Keratinocyte (primary cell): ENCODE measurements around the gene ZDHHC24.

Experiments used
- EZH2 ChIP-seq: IDR thresholded peaks from one replicate; pipeline ENCODE4 v1.6.1; 2012; ENCODE audit warnings: inconsistent platforms, mild to moderate bottlenecking, low read length, moderate library complexity
- TF ChIP-seq, protein P1 (sequence below), 3 experiments: IDR thresholded peaks in 1 of 3; conservative IDR thresholded peaks in 1 of 3; optimal IDR thresholded peaks in 1 of 3; 2 replicates in 2 of 3; 3 replicates in 1 of 3; pipeline versions ENCODE3 to v1.5.1; 2011; ENCODE audit warnings: low read length in 3 of 3, mild to moderate bottlenecking in 3 of 3, moderate library complexity in 2 of 3, control low read depth in 1 of 3, inconsistent platforms in 1 of 3; ENCODE audit not compliant: insufficient read depth in 2 of 3; ENCODE audit errors: extremely low read depth in 1 of 3

GRCh38 chr11:66564538-66564937 is 18.7 kb upstream of the ZDHHC24 start:
- TF ChIP-seq, protein P1, sequence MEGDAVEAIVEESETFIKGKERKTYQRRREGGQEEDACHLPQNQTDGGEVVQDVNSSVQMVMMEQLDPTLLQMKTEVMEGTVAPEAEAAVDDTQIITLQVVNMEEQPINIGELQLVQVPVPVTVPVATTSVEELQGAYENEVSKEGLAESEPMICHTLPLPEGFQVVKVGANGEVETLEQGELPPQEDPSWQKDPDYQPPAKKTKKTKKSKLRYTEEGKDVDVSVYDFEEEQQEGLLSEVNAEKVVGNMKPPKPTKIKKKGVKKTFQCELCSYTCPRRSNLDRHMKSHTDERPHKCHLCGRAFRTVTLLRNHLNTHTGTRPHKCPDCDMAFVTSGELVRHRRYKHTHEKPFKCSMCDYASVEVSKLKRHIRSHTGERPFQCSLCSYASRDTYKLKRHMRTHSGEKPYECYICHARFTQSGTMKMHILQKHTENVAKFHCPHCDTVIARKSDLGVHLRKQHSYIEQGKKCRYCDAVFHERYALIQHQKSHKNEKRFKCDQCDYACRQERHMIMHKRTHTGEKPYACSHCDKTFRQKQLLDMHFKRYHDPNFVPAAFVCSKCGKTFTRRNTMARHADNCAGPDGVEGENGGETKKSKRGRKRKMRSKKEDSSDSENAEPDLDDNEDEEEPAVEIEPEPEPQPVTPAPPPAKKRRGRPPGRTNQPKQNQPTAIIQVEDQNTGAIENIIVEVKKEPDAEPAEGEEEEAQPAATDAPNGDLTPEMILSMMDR (optimal IDR thresholded peaks at IDR 0.05 in 1 of 3, IDR thresholded peaks at IDR 0.05 in 1 of 3, conservative IDR thresholded peaks at IDR 0.05 in 1 of 3; ENCODE audit: extremely low read depth in 1 of 3, insufficient read depth in 2 of 3, low read length in 3 of 3) = no peak
- TF ChIP-seq EZH2 = no peak
